MCF 10A (cell line): ENCODE data around the gene RASSF5. TPM values are rescaled to one million over a fixed set of nuclear protein-coding genes. Genes with fewer than 3 reads are reported as not detected.
A peak's percentile ranks its signal among the peaks of the same experiment; 100 is the strongest.

Source experiments
- BruUV-seq: library from RNA; stranded (reverse); fragments of 400-500 nt; replicated peaks from 2 replicates; lab custom pipeline; 2021; lab: Mats Ljungman, UMichigan
- CTCF ChIA-PET: fragments of 300-600 bp; sonication (Branson Sonifier 250); formaldehyde crosslinking; extraction: SDS; loops from one replicate; lab custom pipeline; 2021; ENCODE audit warnings: antibody characterized with exemption, inconsistent platforms; lab: Yijun Ruan, JAX
- POLR2A ChIA-PET: fragments of 300-600, 350-650 bp; sonication (Branson Sonifier 250); formaldehyde crosslinking; extraction: SDS; loops from one replicate; lab custom pipeline; 2020; ENCODE audit warnings: antibody characterized with exemption, inconsistent platforms; lab: Yijun Ruan, JAX
- DNase-seq: peaks from one replicate; pipeline ENCODE4 v3.0.0-alpha.2; 2018; ENCODE audit not compliant: unreplicated experiment
- H3K27ac Mint-ChIP-seq: one replicate; pipeline ENCODE4 v1.8.0; 2022; ENCODE audit warnings: mild to moderate bottlenecking, low read depth, mixed read lengths; ENCODE audit not compliant: unreplicated experiment
- H3K27me3 Mint-ChIP-seq: one replicate; pipeline ENCODE4 v1.8.0; 2022; ENCODE audit warnings: mixed read lengths; ENCODE audit not compliant: insufficient read depth, unreplicated experiment
- H3K36me3 Mint-ChIP-seq: one replicate; pipeline ENCODE4 v1.8.0; 2022; ENCODE audit warnings: mild to moderate bottlenecking, moderate library complexity, mixed read lengths; ENCODE audit not compliant: insufficient read depth, unreplicated experiment
- H3K4me1 Mint-ChIP-seq: one replicate; pipeline ENCODE4 v1.8.0; 2022; ENCODE audit warnings: mixed read lengths; ENCODE audit not compliant: insufficient read depth, unreplicated experiment
- H3K4me3 Mint-ChIP-seq: one replicate; pipeline ENCODE4 v1.8.0; 2022; ENCODE audit warnings: mild to moderate bottlenecking, moderate library complexity, mixed read lengths; ENCODE audit not compliant: unreplicated experiment
- H3K9me3 Mint-ChIP-seq: one replicate; pipeline ENCODE4 v1.8.0; 2022; ENCODE audit warnings: mixed read lengths; ENCODE audit not compliant: unreplicated experiment
- CTCF ChIP-seq: fragments of 200-600 bp; IDR thresholded peaks from one replicate; pipeline ENCODE4 v1.8.0; 2022; ENCODE audit warnings: antibody characterized with exemption, mild to moderate bottlenecking; ENCODE audit not compliant: unreplicated experiment
- intact Hi-C: fragments of 100-400 bp; cut with micrococcal nuclease; formaldehyde crosslinking; loops from 2 replicates; pipeline ENCODE4 v1.14.1; 2022
- total RNA-seq: library from RNA; stranded (reverse); gene quantifications from 2 replicates; pipeline ENCODE4 v1.2.3, GENCODE V29; 2022

The RASSF5 gene
- total RNA-seq, 1 experiment from 2014 or later, result 8.3 TPM

DNA sequence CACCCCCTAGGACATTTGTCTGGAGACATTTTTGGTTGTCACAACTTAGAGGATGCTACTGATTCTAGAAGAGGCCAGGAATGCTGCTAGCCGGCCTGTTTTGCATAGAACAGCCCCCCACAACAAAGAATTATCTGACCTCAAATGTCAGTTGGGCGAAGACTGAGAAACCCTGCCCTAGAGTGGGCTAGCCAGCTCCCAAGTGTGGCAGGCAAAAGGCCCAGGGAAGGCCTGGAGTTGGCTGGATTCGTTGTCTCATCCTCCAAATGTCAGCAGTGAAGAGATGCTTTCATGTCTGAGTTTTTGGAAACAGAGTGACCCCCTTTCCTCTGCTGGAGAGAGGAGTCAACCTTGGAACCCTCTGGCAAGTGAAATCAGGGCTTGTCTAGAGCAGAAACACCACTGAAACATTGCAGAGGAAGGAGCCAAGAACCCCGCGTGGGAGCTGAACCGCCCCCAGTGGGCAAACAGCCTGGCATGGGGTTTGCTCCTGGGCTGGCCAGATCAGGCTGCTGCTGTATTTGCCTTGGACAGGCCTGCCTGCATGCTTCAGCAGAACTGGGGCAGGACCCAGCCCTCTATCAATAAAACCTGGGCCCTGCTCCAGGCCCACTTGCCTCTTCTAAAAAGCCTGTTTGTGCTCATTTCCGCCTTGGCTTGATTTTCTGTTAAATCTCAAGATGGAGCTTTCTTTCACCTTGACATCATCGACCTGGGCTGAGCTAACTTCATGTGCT lies 32.9 kb downstream of the RASSF5 start:
- Mint-ChIP-seq H3K36me3 (peaks cover 16% of the 10 kb centered on the region), H3K4me1 (no peaks in the 10 kb centered on the region), H3K9me3 (no peaks in the 10 kb centered on the region), H3K4me3 (no peak overlapping the region), H3K27me3 (no peaks in the 10 kb centered on the region), H3K27ac (no peak overlapping the region)
- no peak for DNase-seq
- intact Hi-C loops, result no loop called here
- CTCF ChIA-PET, result interaction anchor here (0.5 to 9.9 kb wide), 10 partner anchors 22 to 405 kb away, joined by 3 to 281 read pairs (median 6); partner anchors contain the start of gene RASSF5
- POLR2A ChIA-PET, result interaction anchor here (0.7 to 2.0 kb wide), 3 partner anchors 25 to 49 kb away, joined by 3 to 11 read pairs (median 3); no protein-coding TSS in a partner anchor
- TF ChIP-seq CTCF, result no peak
- BruUV-seq, result no TSS peak

DNA sequence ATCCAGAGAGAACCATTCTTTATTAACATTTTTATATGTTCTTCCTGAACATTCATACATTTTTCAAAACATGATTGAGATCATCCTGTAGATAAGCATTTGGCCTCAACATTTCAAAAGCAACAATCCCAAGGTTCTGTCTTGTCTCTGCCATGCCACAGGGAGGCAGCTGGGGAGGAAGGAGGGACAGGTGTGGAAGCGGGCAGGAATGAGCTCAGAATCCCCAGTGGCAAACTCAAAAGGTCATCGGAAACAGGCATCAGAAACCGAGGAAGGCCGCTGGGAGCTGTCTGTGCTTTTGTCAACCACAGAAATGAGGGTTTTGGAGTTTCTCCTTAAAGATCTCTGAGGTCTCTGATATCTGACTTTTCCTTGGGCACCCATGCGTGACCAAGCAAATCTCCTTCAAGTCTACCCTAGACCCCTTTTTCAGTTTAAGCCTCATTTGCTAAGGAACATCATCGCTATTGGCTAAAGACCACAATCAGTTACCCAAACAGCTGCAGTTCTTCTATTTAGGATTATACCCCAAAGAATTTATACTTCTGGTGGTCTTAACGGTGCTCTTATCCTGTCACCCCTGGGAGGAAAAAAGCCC lies 34.0 kb downstream of the RASSF5 start:
- intact Hi-C loops, result no loop called here
- no peak for DNase-seq
- no TSS peak for BruUV-seq
- H3K4me1 Mint-ChIP-seq, result no peaks in the 10 kb centered on the region
- POLR2A ChIA-PET, result interaction anchor here (1.0 to 2.0 kb wide), 3 partner anchors 15 to 38 kb away, joined by 3 to 11 read pairs (median 4); partner anchors contain the start of gene RASSF5
- H3K36me3 Mint-ChIP-seq, result peaks cover 16% of the 10 kb centered on the region
- no peaks in the 10 kb centered on the region for H3K27me3 Mint-ChIP-seq
- no peak overlapping the region for H3K27ac Mint-ChIP-seq
- no peaks in the 10 kb centered on the region for H3K9me3 Mint-ChIP-seq
- CTCF ChIA-PET, result interaction anchor here (0.6 to 9.9 kb wide), 12 partner anchors 21 to 1283 kb away, joined by 3 to 281 read pairs (median 4); partner anchors contain the start of gene RASSF5
- no peak overlapping the region for H3K4me3 Mint-ChIP-seq
- no peak for TF ChIP-seq CTCF

DNA sequence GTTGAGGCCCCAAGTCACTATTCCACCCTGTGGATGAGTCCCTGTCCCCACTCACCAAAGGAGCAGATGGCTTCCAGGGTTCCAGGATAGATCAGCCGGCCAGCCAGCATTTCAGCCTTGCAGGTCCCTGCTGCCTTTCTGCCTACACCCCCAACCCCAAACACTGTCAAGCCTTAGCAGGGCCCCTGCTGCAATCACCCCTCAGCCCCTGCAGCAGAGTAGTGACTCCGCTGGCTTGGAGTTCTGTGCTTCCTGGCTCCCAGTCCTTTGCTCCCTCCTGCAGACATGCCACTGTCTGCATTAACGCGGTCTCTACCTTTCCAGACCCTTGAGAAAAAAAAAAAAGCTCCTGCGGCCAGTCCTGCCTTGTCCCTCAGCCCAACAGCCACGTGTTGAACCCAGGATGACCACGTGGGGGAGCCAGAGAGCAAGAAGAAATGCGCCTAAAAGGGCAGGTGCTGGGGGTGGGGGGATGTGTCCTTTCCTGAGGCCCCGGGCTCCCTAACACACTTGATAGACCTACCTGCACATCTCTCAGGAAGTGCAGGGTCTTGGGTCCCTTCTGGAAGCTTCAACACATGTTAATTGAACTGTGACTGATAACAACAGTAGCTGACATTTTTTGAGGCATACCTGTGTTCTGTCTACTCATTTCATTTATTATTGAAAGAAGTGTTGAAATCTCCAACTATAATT lies 37.4 kb downstream of the RASSF5 start:
- no peaks in the 10 kb centered on the region for H3K4me1 Mint-ChIP-seq
- H3K36me3 Mint-ChIP-seq, result peaks cover 9% of the 10 kb centered on the region
- intact Hi-C loops, result loop anchor here (1.0 to 2.0 kb wide), 3 partner anchors 38 to 120 kb away; no protein-coding TSS in a partner anchor
- no peaks in the 10 kb centered on the region for H3K9me3 Mint-ChIP-seq
- peak; percentile 98 for TF ChIP-seq CTCF
- no peak overlapping the region for H3K4me3 Mint-ChIP-seq
- POLR2A ChIA-PET, result interaction anchor here (0.6 to 1.6 kb wide), 6 partner anchors 12 to 975 kb away, joined by 3 to 11 read pairs (median 4); no protein-coding TSS in a partner anchor
- peak; percentile 89 for DNase-seq
- CTCF ChIA-PET, result interaction anchor here (0.5 to 9.9 kb wide), 55 partner anchors 10 to 1154 kb away, joined by 3 to 281 read pairs (median 5); partner anchors contain the start of genes IKBKE and RASSF5
- H3K27me3 Mint-ChIP-seq, result no peaks in the 10 kb centered on the region
- no TSS peak for BruUV-seq
- no peak overlapping the region for H3K27ac Mint-ChIP-seq
